Right renal cortex interstitium (tissue), 3 donors: ENCODE results near the gene EFNB2. TPM values are rescaled to one million over a fixed set of nuclear protein-coding genes. Genes with fewer than 3 reads are reported as not detected.

ENCODE experiments used
- DNase-seq, 3 donors: peaks; one replicate each; pipeline ENCODE4 v3.0.0-alpha.2; 2013; ENCODE audit warnings: low read depth in 3 of 3, low spot score in 2 of 3
- polyA plus RNA-seq, 3 donors: library from polyadenylated mRNA; unstranded; fragments of 120-200 nt; gene quantifications; one replicate each; pipeline ENCODE4 v1.2.1, GENCODE V29; 2013; ENCODE audit not compliant: insufficient read length in 3 of 3

The EFNB2 gene, protein sequence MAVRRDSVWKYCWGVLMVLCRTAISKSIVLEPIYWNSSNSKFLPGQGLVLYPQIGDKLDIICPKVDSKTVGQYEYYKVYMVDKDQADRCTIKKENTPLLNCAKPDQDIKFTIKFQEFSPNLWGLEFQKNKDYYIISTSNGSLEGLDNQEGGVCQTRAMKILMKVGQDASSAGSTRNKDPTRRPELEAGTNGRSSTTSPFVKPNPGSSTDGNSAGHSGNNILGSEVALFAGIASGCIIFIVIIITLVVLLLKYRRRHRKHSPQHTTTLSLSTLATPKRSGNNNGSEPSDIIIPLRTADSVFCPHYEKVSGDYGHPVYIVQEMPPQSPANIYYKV
- polyA plus RNA-seq, result 100 to 1,000 TPM; 137 to 149 (median 149) TPM

DNA sequence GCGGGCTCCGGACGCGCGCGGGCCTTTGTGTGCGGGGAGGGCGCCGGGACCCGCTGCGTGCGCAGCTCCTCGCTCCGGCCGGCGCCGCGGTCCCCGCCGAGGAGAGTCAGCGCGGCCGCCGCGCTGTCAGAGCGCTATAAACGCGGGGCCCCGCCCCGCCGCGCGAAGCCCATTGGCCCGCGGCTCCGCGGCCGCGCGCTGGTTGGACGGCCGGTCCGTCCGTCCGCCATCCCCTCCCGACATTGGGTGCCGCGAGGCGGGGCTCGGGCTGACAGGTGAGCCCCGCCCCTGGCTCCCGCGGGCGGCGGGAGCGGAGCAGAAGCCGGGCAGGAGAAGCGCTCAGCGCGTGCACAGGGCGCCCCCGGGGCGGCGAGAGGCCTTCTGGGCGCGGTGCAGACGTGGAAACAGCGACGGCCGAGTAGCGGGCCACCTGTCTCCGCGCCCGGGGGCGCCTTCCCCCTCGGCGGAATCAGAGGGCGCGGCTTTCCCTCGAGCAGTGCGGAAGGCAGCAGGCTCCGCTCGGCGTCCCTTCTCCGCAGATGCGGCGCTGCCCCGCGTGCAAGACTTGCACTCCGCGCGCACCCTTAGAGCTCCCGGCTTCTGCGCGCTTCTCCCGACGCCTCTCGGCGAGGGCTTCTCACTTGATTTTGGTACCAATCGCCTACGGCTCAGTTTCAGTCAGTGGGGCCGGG, at the start of gene EFNB2:
TSS of gene EFNB2 (minus strand) at position 111 of the 692 bp plus-strand sequence. CDS start 698 bp downstream, outside the sequence.
- peak in 1 of 3 donors; percentile 87 for DNase-seq

DNA sequence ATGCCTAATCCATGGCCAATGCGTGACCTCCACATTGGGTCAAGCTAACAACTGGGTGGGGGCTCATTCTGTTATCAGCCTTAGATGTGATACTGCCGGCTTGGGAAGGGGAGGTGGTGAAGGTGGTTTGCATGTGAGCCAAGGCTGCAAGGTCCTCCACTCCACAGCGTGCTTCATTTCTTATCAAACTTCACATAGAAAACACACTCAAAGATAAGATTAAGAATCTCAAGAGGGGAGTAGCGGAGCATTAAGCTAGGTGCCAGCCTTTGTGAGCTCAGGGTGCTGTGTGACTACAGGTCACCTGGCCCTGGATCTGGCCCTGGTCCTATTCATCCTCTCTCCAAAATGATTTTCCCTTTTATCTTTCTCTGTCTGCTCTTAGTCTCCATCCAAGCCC, 45.8 kb upstream of the EFNB2 start:
- DNase-seq, result no peak

DNA sequence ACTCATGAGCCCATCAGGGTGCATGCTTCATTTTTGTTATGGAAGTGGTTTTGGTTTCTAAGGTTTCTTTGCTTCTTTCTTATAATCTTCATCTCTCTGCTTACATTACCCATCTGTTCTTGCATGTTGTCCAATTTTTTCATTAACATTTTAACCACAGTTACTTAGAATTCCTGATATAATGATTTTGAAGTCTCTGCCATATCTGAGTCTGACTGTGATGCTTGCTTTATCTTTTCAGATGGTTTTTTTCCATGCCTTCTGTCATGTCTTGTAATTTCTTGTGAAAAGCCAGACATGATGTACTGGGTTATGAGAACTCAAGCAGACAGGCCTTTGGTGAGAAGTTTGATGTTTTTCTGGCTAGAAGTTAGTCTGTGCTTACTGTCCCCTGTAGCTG, 40.4 kb upstream of the EFNB2 start:
- no peak for DNase-seq

DNA sequence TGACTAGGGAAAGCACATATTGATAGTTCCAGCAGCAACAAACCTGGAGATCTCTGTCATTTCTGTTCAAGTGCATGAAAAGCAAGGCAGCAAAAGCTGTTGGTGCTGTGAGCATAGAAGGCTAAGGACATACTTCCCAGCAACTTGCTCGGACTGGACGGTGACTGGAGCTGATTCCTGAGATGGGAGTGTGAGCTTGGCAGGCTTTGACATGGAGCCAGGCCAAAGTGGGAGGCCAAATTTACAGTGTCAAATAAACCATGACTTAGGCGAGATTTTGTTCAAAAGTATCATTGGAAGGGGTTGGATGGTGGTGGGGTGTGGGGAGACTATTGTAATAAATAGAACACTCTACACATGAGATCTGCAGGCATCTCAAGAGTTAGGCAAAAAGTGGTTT, 38.4 kb upstream of the EFNB2 start:
- DNase-seq, result no peak

DNA sequence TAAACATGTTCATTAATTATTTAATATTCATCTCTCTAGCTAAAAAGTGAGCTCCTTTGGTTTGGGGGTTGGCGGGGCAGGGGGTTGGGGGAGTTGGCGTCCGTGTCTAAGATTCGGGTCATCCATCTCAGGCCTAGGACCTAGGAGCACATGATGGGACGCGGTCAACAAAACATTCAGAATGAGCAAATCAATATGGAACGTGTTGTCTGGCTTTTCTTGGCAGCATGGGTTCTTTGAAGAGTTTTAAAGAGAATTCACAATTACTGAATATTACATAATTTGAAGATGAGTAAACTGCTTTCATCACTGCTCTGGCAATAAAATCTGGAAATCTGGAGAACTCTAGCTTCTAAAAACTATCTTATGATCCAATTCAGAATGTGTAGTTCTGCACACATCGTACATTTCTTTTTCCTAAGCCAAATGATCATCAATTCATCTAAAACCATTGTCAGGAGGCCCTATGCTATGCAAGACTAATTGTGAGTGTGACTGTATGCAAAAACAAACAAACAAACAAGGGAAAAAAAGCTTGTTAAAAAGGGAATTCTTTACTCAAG, 37.9 kb upstream of the EFNB2 start:
- DNase-seq, result no peak

DNA sequence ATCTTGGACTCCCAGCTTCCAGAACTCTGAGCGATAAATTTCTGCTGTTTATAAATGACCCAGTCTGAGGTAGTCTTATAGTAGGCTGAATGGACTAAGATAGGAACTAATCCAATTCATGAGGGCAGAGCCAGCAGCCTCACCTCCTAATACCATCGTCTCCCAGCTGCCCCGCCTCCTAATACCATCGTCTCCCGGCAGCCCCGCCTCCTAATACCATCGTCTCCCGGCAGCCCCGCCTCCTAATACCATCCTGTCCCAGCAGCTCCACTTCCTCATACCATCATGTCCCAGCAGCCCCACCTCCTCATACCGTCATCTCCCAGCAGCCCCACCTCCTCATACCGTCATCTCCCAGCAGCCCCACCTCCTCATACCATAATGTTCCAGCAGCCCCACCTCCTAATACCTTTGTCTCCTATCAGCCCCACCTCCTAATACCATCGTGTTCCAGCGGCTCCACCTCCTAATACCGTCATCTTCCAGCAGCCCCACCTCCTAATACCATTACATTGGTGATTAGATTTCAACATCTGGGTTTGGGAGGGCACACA, 34.9 kb upstream of the EFNB2 start:
- no peak for DNase-seq

DNA sequence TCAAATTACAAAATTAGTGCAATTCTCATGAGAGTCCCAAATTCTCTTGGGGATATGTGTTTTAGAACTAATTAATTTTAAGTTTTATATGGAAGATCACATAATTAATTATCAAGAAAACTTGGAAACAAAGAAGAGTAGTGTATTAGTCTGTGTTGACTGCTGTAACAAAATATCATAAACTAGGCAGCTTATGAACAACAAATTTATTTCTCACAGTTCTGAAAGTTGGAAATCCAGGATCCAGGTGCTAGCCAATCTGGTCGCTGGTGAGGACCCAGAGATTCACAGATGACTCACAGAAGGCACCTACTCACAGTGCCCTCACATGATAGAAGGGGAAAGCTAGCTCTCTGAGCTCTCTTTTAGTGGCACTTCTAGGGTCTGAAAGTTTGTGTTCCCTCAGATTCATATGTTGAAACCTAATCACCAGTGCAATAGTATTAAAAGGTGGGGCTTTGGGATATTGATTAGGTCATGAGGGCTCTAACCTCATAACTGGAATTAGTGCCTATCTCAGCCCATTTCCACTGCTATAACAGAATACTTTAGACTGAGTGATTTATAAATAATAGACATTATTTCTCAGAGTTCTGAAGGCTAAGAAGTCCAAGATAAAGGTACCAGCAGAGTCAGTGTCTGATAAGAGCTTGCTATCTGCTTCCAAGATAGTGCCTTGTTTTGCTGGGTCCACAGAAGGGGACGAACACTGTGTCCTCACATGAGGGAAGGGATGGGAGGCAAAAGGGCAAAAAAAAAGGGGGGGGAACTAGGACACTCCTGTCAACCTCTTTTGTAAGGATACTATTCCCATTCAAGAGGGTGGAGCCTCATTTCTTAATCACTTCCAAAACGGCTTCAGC, 34.0 kb upstream of the EFNB2 start:
- DNase-seq, result no peak

DNA sequence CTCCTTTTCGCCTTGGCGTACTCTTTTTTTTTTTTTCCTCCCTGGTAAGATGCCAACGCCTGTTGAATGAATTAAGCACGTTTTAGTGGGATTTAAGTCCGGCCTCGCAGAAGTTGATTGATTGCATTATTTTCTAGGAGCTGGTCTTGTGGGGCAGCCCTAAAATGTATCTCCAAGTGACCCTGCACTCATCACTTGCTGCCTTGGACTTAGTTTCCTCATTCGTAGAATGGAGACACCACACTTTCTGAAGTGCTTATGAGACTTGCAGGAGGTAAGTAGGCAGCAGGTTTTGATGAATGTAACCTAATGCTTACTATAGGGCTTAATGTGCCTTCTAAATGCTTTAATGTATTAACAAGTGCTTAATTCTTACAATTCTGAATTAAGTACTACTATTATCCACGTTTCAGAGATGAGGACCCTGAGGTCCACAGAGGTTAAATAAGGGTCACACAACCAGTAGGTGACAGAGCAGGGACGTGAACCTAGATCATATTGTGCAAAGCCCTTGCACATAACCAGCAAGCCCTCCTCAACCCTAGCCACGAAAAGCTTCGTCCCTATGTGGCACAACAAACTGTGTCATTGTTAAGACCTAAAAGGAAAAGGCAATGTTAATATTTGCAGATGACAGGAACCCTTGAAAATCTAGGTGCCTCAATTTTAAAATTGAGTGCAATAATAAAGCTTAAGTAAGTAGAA, 33.0 kb upstream of the EFNB2 start:
- no peak for DNase-seq

DNA sequence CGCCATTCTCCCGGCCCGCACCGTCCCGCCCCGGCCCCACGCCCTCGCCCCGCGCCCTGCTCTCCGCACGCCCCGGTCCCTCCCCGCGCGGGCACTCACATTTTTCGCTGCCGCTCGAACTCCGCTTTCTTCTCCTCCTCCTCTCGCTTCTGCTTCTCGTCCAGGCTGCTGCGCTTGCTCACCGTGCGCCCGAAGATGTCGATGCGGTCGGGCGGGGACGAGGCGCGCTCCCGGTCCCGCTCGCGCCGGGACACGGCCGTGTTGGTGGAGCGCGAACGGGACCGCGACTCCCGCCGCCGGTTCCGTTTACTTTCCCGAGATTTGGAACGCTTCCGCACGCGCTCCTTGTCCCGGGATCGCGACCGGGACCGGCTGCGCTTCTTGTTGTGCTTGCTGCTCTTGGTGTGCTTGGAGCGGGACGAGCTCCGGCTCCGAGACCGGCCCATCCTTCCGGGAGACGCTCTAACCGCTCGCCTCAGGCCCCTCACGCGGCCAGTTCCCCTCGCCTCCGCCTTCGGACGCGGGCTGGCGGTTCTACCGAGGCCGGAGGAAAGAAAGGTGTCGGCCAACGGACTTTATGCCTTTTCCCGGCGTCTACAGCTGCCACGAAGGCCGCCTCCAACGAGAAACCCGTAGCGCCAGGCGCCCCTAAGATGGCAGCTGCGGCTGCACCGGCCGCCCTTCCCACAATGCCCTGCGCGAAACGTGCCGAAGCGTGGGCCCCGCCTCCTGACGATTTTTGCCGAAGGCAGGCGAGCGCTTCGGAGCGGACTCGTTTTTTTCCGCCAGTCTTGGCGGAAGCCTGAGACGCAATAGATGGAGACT, 32.2 kb upstream of the EFNB2 start, which contains the start of gene ARGLU1:
TSS of gene ARGLU1 (minus strand) at position 664 of the 825 bp plus-strand sequence. CDS start at position 446, 218 bp downstream.
- peak; percentile 83 to 91 (median 84) for DNase-seq

DNA sequence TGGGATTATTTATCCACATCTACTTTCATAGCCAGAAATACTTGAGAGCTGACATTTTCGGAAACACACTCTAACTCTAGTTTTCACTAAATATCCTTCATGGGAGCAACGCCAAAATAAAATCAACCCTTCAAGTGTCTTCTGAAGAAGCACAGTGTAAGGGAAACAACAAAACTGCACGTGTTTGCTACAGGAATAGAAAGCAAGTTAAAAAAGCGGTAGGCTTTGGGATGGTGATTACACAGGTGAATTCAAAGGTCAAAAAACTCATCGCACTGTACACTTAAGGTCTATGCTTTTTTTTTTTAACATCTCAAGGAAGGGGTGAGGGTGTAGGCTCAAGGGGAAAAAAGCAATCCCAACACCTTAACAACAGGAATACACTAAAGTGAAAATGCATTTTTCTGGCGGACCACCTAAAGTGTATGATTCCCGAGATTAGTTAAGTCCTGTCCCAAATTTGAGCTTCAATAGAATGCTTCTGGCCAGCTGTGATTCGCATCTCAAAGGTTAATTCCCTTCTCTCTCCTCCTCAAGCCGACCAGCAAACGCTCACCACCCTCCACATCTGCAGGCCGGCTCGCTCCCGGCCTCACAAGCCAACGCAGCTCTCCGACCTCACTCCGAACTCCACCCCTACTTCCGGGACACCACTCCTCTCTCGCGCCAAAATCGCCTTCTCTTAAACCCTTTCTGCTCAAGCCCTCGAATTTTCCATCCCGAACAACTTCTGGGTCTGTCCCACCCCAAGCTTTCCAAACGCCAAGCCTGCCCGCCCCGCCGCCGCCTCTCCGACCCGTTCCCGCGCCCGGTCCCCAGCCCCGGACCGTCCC, 31.4 kb upstream of the EFNB2 start:
- DNase-seq, result no peak

DNA sequence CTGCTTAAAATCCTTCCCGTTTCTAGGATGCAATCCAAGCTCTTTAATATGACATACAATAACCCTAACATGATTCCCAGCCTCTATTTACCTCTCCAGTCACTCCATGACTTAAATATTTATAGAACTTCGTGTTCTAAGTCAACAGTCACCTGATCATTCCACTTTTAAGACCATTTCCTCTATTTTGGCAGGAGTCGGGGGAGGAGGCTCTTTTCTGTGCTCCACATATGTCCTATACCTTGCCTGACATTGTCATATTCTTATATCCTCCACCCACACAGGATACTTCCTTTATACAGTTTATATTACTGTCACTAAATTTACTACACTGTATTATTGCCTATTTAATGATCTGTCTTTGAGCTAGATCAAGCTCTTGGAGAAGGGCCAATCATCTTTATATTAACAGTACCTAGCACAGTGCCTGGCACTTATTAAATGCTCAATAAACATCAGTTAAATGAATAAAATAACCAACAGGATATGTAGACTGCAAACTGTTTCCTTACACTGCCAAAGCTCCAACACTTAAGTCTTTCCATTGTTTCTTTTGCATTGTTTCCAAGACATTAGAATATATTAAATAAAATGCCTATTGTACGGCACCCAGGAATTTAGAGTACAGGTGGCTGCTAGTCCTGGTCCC, 29.8 kb upstream of the EFNB2 start:
- DNase-seq, result no peak

DNA sequence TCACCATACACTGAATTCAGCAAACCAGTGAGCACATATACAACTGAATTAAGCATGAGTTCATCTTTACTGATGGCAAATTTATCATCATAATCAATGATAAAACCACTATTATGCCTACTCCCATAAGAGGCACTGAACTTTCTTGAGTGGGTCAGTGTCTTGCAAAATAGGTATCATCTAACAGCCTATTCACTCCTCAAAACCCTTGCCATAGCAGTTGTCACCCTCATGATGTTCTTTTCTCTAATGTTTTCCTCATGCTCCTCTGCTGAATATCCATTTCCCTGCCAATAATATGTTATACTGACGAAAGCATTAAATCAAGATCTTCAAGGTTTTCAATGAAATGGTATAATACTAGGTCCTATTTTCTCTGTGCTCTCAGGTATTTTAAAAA, 26.8 kb upstream of the EFNB2 start:
- DNase-seq, result no peak

DNA sequence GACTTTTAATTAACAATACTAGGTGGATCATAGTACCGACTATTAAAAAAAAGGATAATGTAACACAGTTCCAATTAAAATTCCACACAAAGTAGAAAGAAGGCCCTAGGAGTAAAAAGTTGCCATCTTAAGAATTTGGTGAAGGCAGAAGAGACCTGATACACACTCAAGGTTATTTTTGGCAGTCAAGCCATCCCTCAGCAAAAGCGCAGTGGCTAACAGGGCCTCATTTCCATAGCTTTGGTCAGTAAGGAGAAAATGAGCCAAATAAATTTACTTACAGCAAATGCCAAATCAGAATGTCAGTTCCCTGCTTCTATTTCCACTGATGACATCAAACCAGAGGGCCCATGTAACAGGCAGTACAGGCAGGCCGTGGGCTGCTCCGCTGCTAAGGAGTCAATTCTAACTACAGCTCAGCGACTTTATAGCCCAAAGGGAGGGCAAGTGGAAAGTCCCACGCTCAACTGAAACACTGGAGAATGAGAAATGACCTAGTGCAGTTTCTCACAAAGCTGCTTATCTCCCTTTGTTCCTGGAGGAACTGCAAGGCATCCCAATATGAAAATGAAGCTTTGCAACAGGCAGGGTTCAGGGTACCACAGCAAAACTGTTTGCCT, 26.2 kb upstream of the EFNB2 start:
- no peak for DNase-seq

DNA sequence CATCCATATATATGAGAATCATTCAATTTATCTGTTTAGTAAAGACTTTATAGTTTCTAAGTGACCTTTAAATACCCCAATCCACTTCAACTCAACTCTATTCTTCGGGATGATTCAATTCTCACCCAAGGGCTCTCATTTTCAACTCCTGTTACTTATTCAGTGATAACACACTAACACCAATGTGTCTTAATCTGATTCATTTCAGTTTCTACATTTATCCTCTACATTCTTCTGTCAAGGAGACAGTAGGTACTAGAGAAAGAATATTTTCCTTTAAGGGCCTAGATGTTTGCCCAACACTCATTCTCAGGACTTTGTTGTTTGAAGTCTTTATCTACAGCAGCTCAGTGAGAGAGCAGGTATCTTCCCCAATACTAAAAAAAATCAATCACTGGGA, 25.4 kb upstream of the EFNB2 start:
- no peak for DNase-seq

DNA sequence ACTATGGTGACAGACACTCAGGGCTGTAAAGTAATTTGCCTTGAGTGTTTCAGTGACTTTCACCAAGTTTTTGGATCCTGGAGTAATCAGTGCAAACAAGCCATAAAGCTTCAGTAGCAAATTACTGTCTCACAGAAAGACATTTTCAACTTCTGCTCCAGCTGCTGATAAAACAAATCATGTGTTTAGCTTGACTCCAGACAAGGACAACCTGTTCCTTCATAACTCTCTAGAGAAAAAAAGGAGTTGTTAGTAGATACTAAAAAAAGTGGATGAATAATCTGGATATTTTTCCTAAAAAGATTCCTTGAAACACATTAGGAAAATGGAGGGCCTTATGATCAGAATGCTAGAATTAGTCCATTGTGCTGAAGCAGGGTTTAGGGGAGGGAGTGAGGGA, 23.1 kb upstream of the EFNB2 start:
- DNase-seq, result no peak

DNA sequence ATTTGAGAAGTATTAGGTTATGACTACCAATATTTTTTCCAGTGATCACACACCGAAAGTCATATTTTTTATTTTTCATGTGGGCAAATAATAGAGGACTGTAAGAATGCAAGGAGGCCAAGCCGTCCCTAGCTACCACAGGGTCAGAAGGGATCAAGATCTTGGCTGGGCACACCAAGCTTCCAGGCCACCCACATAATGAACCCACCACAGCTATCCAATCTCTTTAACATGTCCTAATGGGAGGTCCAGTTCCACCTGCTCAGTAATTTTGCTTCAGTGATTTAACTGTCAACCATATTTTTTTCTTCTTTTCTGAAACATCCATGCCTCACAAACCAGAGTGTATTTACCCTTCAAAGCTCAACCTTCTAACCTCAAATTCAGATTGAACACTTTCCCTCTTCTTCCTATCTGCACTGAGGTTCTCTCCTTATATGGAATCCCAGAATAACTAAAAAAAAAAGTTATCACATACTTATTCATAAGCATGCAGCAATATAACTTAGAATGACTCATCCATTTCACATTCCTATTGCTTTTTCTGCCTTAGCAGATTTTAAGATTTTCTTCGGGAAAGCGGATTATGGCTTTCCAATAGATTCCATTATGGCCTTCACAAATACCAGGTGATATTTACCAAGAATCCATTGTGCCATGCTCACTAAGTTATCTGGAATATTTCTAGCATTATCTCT, 20.3 kb upstream of the EFNB2 start:
- no peak for DNase-seq

DNA sequence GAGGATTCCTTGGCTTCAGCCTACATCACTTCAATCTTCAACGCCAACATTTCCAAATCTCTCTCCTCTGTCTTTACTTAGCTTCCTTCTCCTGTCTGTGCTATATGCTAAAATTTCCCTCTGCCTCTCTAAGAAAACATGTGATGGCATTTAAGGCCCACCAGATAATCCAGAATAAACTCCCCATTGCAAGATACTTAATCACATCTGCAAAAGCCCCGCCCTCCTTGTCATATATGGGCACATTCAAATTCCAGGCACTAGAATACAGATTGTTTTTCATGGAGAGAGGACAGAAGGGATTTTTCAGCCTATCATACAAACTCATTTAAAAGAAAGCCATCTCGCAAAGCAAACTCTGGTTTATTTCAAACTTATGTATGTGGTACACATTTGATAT, 16.3 kb upstream of the EFNB2 start:
- no peak for DNase-seq
